CD4-positive, alpha-beta T cell treated with Interleukin-12 subunit alpha and Interleukin-12 subunit beta, for 1 hour (primary cell): ENCODE measurements around the gene NBEA.

Source experiments
- DNase-seq: peaks from one replicate; pipeline ENCODE4 v3.0.0-alpha.2; 2020

NBEA gene

GRCh38 chr13:35530147-35530546, 588.1 kb downstream of the NBEA start:
- no peak for DNase-seq

GRCh38 chr13:35530581-35530980, 588.5 kb downstream of the NBEA start:
- DNase-seq = no peak

- DNase-seq = no peak
These were observed 589.5 kb downstream of the NBEA start for GRCh38 chr13:35531526-35531925.

- DNase-seq = no peak
These were observed 592.3 kb downstream of the NBEA start for GRCh38 chr13:35534343-35534742.

GRCh38 chr13:35548790-35549189, 606.7 kb downstream of the NBEA start:
- no peak for DNase-seq

- no peak for DNase-seq
These were observed 607.4 kb downstream of the NBEA start for GRCh38 chr13:35549481-35549880.

- no peak for DNase-seq
These were observed 610.2 kb downstream of the NBEA start for GRCh38 chr13:35552172-35552844.

- DNase-seq = no peak
These were observed 613.0 kb downstream of the NBEA start for GRCh38 chr13:35554972-35555623.

- DNase-seq = no peak
These were observed 615.4 kb downstream of the NBEA start for GRCh38 chr13:35557475-35557874.

GRCh38 chr13:35561540-35561939, 619.5 kb downstream of the NBEA start:
- no peak for DNase-seq

GRCh38 chr13:35565273-35565672, 623.2 kb downstream of the NBEA start:
- no peak for DNase-seq

GRCh38 chr13:35566340-35566739, 624.3 kb downstream of the NBEA start:
- DNase-seq = no peak

- no peak for DNase-seq
These were observed 625.4 kb downstream of the NBEA start for GRCh38 chr13:35567406-35567980.

GRCh38 chr13:35573639-35574038, 631.6 kb downstream of the NBEA start:
- DNase-seq = no peak

GRCh38 chr13:35592457-35592856, 650.4 kb downstream of the NBEA start:
- DNase-seq = no peak

- DNase-seq = no peak
These were observed 651.6 kb downstream of the NBEA start for GRCh38 chr13:35593651-35594050.

GRCh38 chr13:35594096-35594495, 652.0 kb downstream of the NBEA start:
- DNase-seq = no peak

GRCh38 chr13:35595181-35595580, 653.1 kb downstream of the NBEA start:
- no peak for DNase-seq

GRCh38 chr13:35596321-35597030, 654.4 kb downstream of the NBEA start:
- DNase-seq = no peak

GRCh38 chr13:35597451-35597850, 655.4 kb downstream of the NBEA start:
- DNase-seq = no peak

GRCh38 chr13:35598233-35598632, 656.2 kb downstream of the NBEA start:
- no peak for DNase-seq

GRCh38 chr13:35598790-35599369, 656.8 kb downstream of the NBEA start:
- DNase-seq = no peak

GRCh38 chr13:35599384-35599783, 657.3 kb downstream of the NBEA start:
- DNase-seq = no peak
